Epithelial cell of prostate (primary cell): ENCODE results near the gene NR1I3.

Experiments used
- DNase-seq: peaks from one replicate; pipeline ENCODE4 v3.0.0-alpha.2; 2011; ENCODE audit warnings: low read depth, low spot score
- H3K27ac ChIP-seq: fragments of 450-650 bp; 2 replicates; pipeline ENCODE4 v1.5.1; 2017; ENCODE audit warnings: mild to moderate bottlenecking

NR1I3 gene

GRCh38 chr1:161220002-161220401 is 18.0 kb downstream of the NR1I3 start:
- H3K27ac ChIP-seq, result no peak overlapping the region
- no peak for DNase-seq

- DNase-seq, result no peak
- no peak overlapping the region for H3K27ac ChIP-seq
Observed at GRCh38 chr1:161219078-161219892, 18.7 kb downstream of the NR1I3 start.

GRCh38 chr1:161218301-161219077 is 19.5 kb downstream of the NR1I3 start:
- DNase-seq, result no peak
- no peak overlapping the region for H3K27ac ChIP-seq

GRCh38 chr1:161217831-161218230 is 20.2 kb downstream of the NR1I3 start:
- no peak overlapping the region for H3K27ac ChIP-seq

GRCh38 chr1:161216945-161217712 is 20.9 kb downstream of the NR1I3 start:
- no peak for DNase-seq

More at GRCh38 chr1:161217831-161218230, 20.2 kb downstream of the NR1I3 start:
- no peak for DNase-seq

GRCh38 chr1:161215076-161215475 is 22.9 kb downstream of the NR1I3 start, which contains the start of gene FCER1G:
FCER1G (plus strand) TSS chr1:161215295; CDS start chr1:161215322, 27 bp downstream.
- no peak within 1 kb of the TSS for H3K27ac ChIP-seq

More at GRCh38 chr1:161216945-161217712, 20.9 kb downstream of the NR1I3 start:
- no peak overlapping the region for H3K27ac ChIP-seq

GRCh38 chr1:161214369-161214768 is 23.6 kb downstream of the NR1I3 start:
- DNase-seq, result no peak
- H3K27ac ChIP-seq, result no peak overlapping the region

More at GRCh38 chr1:161215076-161215475, 22.9 kb downstream of the NR1I3 start, which contains the start of gene FCER1G:
- no peak for DNase-seq

- H3K27ac ChIP-seq, result no peak overlapping the region
- no peak for DNase-seq
Observed at GRCh38 chr1:161209790-161210409, 28.1 kb downstream of the NR1I3 start.

GRCh38 chr1:161207173-161207572 is 30.8 kb downstream of the NR1I3 start:
- DNase-seq, result no peak
- H3K27ac ChIP-seq, result no peak overlapping the region

GRCh38 chr1:161206411-161207140 is 31.4 kb downstream of the NR1I3 start:
- no peak for DNase-seq
- no peak overlapping the region for H3K27ac ChIP-seq

GRCh38 chr1:161201836-161202712 is 35.9 kb downstream of the NR1I3 start, which contains the start of gene NDUFS2:
NDUFS2 (plus strand) TSS chr1:161202367; CDS start chr1:161202386, 19 bp downstream.
- H3K27ac ChIP-seq, result peak within 1 kb of the TSS; percentile 91
- peak; percentile 94 for DNase-seq

- DNase-seq, result no peak
- peak overlapping the region; percentile 91 for H3K27ac ChIP-seq
Observed at GRCh38 chr1:161200992-161201835, 36.8 kb downstream of the NR1I3 start.

GRCh38 chr1:161200421-161200991 is 37.5 kb downstream of the NR1I3 start:
- peak overlapping the region; percentile 91 for H3K27ac ChIP-seq
- no peak for DNase-seq

- DNase-seq, result no peak
- no peak overlapping the region for H3K27ac ChIP-seq
Observed at GRCh38 chr1:161199506-161200139, 38.4 kb downstream of the NR1I3 start.

GRCh38 chr1:161198897-161199431 is 39.0 kb downstream of the NR1I3 start, which contains the start of gene ADAMTS4:
ADAMTS4 (minus strand) TSS chr1:161199054; CDS start chr1:161198627, 427 bp downstream.
- no peak within 1 kb of the TSS for H3K27ac ChIP-seq
- DNase-seq, result no peak
